A549 (cell line): ENCODE data around the gene KIF20B. TPM values are rescaled to one million over a fixed set of nuclear protein-coding genes. Genes with fewer than 3 reads are reported as not detected.

ENCODE experiments used
- ATAC-seq, 2 experiments: fragments of 200-7000 bp in 1 of 2; fragments of >200 bp in 1 of 2; cut with Nextera tagmentation in 1 of 2; cut with Tn5 transposase in 1 of 2; 3 replicates each; pipeline versions ENCODE4 v1.8.0 to v1.9.1; 2018 to 2020; ENCODE audit warnings: mild to moderate bottlenecking in 1 of 2, moderate library complexity in 1 of 2
- CTCF ChIA-PET: fragments of 300-600 bp; sonication (Branson Sonifier 250); formaldehyde crosslinking; extraction: SDS; loops from one replicate; lab custom pipeline; 2021; ENCODE audit warnings: antibody characterized with exemption, inconsistent platforms; lab: Yijun Ruan, JAX
- POLR2A ChIA-PET: fragments of 350-600 bp; formaldehyde crosslinking; extraction: SDS; loops from one replicate; lab custom pipeline; 2021; ENCODE audit warnings: antibody characterized with exemption, inconsistent platforms; lab: Yijun Ruan, JAX
- DNase-seq, 2 experiments: peaks; one replicate each; pipeline versions ENCODE4 v3.0.0 to v3.0.0-alpha.2; 2011 to 2016; ENCODE audit warnings: low read depth in 1 of 2, low spot score in 1 of 2
- FAIRE-seq: peaks from 2 replicates; lab custom pipeline; 2011; peaks lifted over from hg19 to GRCh38; lab: Jason Lieb, UNC
- H3K27ac ChIP-seq, 2 experiments: fragments of >200 bp; sonication (Bioruptor Twin); formaldehyde crosslinking; 3 replicates each; pipeline ENCODE4 v1.5.1; 2016 to 2017
- H3K4me1 ChIP-seq: fragments of >200 bp; sonication (Bioruptor Twin); formaldehyde crosslinking; 3 replicates; pipeline ENCODE4 v1.6.1; 2016
- H3K4me2 ChIP-seq: fragments of >200 bp; sonication (Bioruptor Twin); formaldehyde crosslinking; 3 replicates; pipeline ENCODE4 v1.6.1; 2016
- H3K4me3 ChIP-seq: fragments of >200 bp; sonication (Bioruptor Twin); formaldehyde crosslinking; 3 replicates; pipeline ENCODE4 v1.5.1; 2016
- H3K9me3 ChIP-seq: fragments of >200 bp; sonication (Bioruptor Twin); formaldehyde crosslinking; 3 replicates; pipeline ENCODE4 v1.6.1; 2016
- BHLHE40 ChIP-seq: IDR thresholded peaks from 2 replicates; pipeline ENCODE4 v1.6.1; 2012; ENCODE audit warnings: low read depth, low read length, inconsistent platforms
- CBX2 ChIP-seq: fragments of 200-600 bp; sonication (generic); IDR thresholded peaks from 2 replicates; pipeline ENCODE4 v1.6.1; 2016; ENCODE audit warnings: low read depth, mild to moderate bottlenecking, borderline replicate concordance
- EP300 ChIP-seq, 2 experiments: fragments of >200 bp; sonication (Bioruptor Twin); formaldehyde crosslinking; IDR thresholded peaks; 2 replicates in 1 of 2; 3 replicates in 1 of 2; pipeline ENCODE4 v1.6.1; 2016 to 2017
- FOSB ChIP-seq: fragments of 250-450 bp; sonication (Bioruptor Pico); IDR thresholded peaks from 2 replicates; pipeline ENCODE4 v1.5.0; 2020; ENCODE audit warnings: mild to moderate bottlenecking, moderate library complexity
- FOSL2 ChIP-seq, 2 experiments: fragments of 450-650 bp in 1 of 2; fragments of >200 bp in 1 of 2; sonication (Bioruptor Twin) in 1 of 2; formaldehyde crosslinking; IDR thresholded peaks; 2 replicates each; pipeline versions ENCODE4 v1.5.0 to v1.6.1; 2016 to 2020; ENCODE audit warnings: mild to moderate bottlenecking in 1 of 2, moderate library complexity in 1 of 2
- FOXS1 ChIP-seq: fragments of 250-450 bp; sonication (Bioruptor Pico); IDR thresholded peaks from 2 replicates; pipeline ENCODE4 v1.5.0; 2020; ENCODE audit warnings: mild to moderate bottlenecking, moderate library complexity
- GATA3 ChIP-seq: IDR thresholded peaks from 2 replicates; pipeline ENCODE4 v1.6.1; 2012; ENCODE audit warnings: borderline replicate concordance
- HDAC2 ChIP-seq: fragments of 200-600 bp; sonication (generic); IDR thresholded peaks from 2 replicates; pipeline ENCODE4 v1.6.1; 2016
- HEYL ChIP-seq: fragments of 250-450 bp; sonication (Bioruptor Pico); IDR thresholded peaks from 2 replicates; pipeline ENCODE4 v1.8.0; 2021; ENCODE audit warnings: mild to moderate bottlenecking, moderate library complexity
- HOXB5 ChIP-seq: fragments of 250-450 bp; sonication (Bioruptor Pico); IDR thresholded peaks from 2 replicates; pipeline ENCODE4 v1.5.0; 2020; ENCODE audit warnings: mild to moderate bottlenecking, moderate library complexity
- JUNB ChIP-seq: fragments of >200 bp; sonication (Bioruptor Twin); formaldehyde crosslinking; IDR thresholded peaks from 2 replicates; pipeline ENCODE4 v1.6.1; 2016
- KDM5A ChIP-seq: fragments of 200-600 bp; sonication (generic); IDR thresholded peaks from 2 replicates; pipeline ENCODE4 v1.6.1; 2016; ENCODE audit warnings: antibody characterized with exemption, mild to moderate bottlenecking
- MYC ChIP-seq: IDR thresholded peaks from 2 replicates; pipeline ENCODE4 v1.6.1; 2012; ENCODE audit warnings: mild to moderate bottlenecking, inconsistent platforms, low read length, improper control_type of control experiment, borderline replicate concordance
- NFE2L2 ChIP-seq: fragments of 150-350 bp; conservative IDR thresholded peaks from 2 replicates; pipeline ENCODE4 v1.6.1; 2014; ENCODE audit warnings: low read length
- PHF8 ChIP-seq: fragments of 200-600 bp; sonication (generic); IDR thresholded peaks from 2 replicates; pipeline ENCODE4 v1.6.1; 2016; ENCODE audit warnings: low read depth, mild to moderate bottlenecking, antibody characterized with exemption, moderate library complexity, borderline replicate concordance
- RAD21 ChIP-seq, 2 experiments: fragments of >200 bp in 1 of 2; sonication (Bioruptor Twin) in 1 of 2; formaldehyde crosslinking in 1 of 2; IDR thresholded peaks in 1 of 2; conservative IDR thresholded peaks in 1 of 2; 2 replicates in 1 of 2; 3 replicates in 1 of 2; pipeline ENCODE4 v1.6.1; 2012 to 2018; ENCODE audit warnings: inconsistent platforms in 1 of 2
- RARB ChIP-seq: fragments of 250-450 bp; sonication (Bioruptor Pico); IDR thresholded peaks from 2 replicates; pipeline ENCODE4 v1.8.0; 2021; ENCODE audit warnings: mild to moderate bottlenecking, moderate library complexity
- RFX5 ChIP-seq: fragments of 450-650 bp; IDR thresholded peaks from 2 replicates; pipeline ENCODE4 v1.7.1; 2014; ENCODE audit warnings: antibody characterized with exemption, mild to moderate bottlenecking, moderate library complexity
- RNF2 ChIP-seq: fragments of 200-600 bp; sonication (generic); IDR thresholded peaks from 2 replicates; pipeline ENCODE4 v1.6.1; 2016; ENCODE audit warnings: low read depth, mild to moderate bottlenecking, antibody characterized with exemption, moderate library complexity, borderline replicate concordance
- SMC3 ChIP-seq: fragments of >200 bp; sonication (Bioruptor Twin); formaldehyde crosslinking; IDR thresholded peaks from 3 replicates; pipeline ENCODE4 v1.6.1; 2018; ENCODE audit warnings: inconsistent platforms
- SREBF2 ChIP-seq: fragments of 450-650 bp; IDR thresholded peaks from 2 replicates; pipeline ENCODE4 v1.6.1; 2014; ENCODE audit warnings: mild to moderate bottlenecking, moderate library complexity
- TP53 ChIP-seq: fragments of 250-450 bp; sonication (Bioruptor Pico); IDR thresholded peaks from 2 replicates; pipeline ENCODE4 v1.5.0; 2021; ENCODE audit warnings: mild to moderate bottlenecking, moderate library complexity
- ZSCAN20 ChIP-seq: fragments of 250-450 bp; sonication (Bioruptor Pico); IDR thresholded peaks from 2 replicates; pipeline ENCODE4 v1.8.0; 2022; ENCODE audit warnings: mild to moderate bottlenecking, moderate library complexity
- WGBS: methylation state at CpG from one replicate; pipeline ENCODE4 v1.1.6; 2017; ENCODE audit errors: missing lambda C conversion rate; 5-methylcytosine and 5-hydroxymethylcytosine counted together
- polyA plus RNA-seq, 4 experiments: library from polyadenylated mRNA; depleted of rRNA in 3 of 4; stranded (reverse); fragments of >200 nt; fragmentation: RNase III in 1 of 4; extraction: RNeasy Plus Mini Kit Qiagen cat#74134 plus additional on column Dnase treatment in 1 of 4; gene quantifications; 2 replicates in 3 of 4; 3 replicates in 1 of 4; pipeline ENCODE4 v1.2.3, GENCODE V29; 2011 to 2017
- TF ChIP-seq, protein P1 (sequence below): fragments of >200 bp; sonication (Bioruptor Twin); formaldehyde crosslinking; IDR thresholded peaks from 3 replicates; pipeline ENCODE4 v1.6.1; 2016
- TF ChIP-seq, protein P2 (sequence below): IDR thresholded peaks from 2 replicates; pipeline ENCODE4 v1.6.1; 2012; ENCODE audit warnings: low read depth, borderline replicate concordance
- TF ChIP-seq, protein P3 (sequence below): fragments of 200-600 bp; sonication (generic); IDR thresholded peaks from 2 replicates; pipeline ENCODE4 v1.6.1; 2016; ENCODE audit warnings: antibody characterized with exemption, mild to moderate bottlenecking, moderate library complexity
- TF ChIP-seq, protein P4 (sequence below): fragments of >200 bp; sonication (Bioruptor Twin); formaldehyde crosslinking; IDR thresholded peaks from 2 replicates; pipeline ENCODE4 v1.6.1; 2016

KIF20B gene
- polyA plus RNA-seq, 2 of the 4 experiments (the other 2 are of a cell fraction) = 12.6 to 14.8 TPM

DNA sequence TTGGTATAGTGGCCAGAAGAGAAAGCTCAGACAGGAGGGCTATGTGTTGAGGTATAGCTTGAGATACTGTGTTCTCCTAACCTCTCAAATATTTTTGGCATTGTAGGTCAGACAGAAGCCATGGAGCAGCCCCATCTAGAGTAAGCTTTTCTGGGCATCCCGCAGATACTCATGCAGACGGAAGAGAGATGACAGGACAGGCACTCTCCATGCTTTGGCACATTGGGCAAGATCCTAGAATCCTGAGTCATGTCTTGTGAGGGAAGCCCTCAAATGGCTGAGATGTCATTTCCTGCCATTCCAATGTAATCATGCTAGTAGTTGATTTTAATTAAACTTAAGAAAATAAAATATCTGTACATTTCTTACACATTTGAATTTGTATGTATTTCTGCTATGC lies 16.8 kb upstream of the KIF20B start (continued):
- TF ChIP-seq NFE2L2 = no peak

DNA sequence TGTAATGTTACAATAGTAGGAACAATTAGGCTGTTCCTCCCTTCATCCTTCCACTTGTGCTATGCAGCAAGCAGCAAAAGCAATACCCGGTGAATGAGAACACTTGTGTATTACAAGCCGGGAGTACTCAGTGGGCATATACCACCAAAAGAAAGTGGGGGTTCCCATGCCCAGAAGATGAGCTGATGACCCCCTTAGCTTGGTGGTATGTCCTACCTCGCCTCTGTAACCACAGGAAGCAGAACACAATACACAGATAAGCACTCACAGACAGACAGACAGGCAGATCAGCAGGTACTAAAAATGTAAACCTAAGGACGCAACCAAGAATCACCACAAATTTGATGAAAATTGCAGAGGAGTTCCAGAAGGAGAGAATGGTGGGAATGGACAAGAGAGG lies 15.5 kb upstream of the KIF20B start:
- ATAC-seq (no peak), FAIRE-seq (no peak)
- WGBS = 78% methylated on average over 4 of the region's 4 CpGs

DNA sequence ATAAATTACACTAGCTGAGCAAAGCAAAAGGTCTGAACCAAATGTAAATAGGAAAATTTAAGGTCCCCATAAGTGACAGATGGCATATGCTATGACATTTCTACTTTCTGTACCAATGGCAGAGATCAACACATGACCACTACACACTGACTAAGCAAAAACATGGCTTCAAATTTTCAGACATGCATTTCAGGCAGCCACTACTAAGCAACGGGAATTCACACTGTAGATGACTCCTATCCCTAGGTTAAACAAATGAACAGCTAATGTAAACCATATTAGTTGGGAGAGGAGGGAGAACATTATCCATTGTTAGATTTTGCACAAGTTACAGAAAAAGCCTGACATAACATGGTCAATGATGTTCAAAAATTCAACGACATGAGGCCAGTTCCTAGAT lies 11.4 kb upstream of the KIF20B start:
- H3K4me3 ChIP-seq = no peak overlapping the region
- CTCF ChIA-PET = no interaction called here

More for the DNA sequence above, 15.5 kb upstream of the KIF20B start:
- Histone ChIP-seq H3K4me2 (no peak overlapping the region), H3K4me1 (no peaks in the 10 kb centered on the region), H3K27ac (no peak overlapping the region), H3K9me3 (no peaks in the 10 kb centered on the region), H3K4me3 (no peak overlapping the region)
- ChIA-PET CTCF (no interaction called here), POLR2A (no interaction called here)
- no peak for TF ChIP-seq FOSL2 (IDR thresholded peaks at IDR 0.05)
- no peak for TF ChIP-seq FOSL2 (CRISPR knock-in tag; IDR thresholded peaks at IDR 0.05)
- TF ChIP-seq, protein P1, sequence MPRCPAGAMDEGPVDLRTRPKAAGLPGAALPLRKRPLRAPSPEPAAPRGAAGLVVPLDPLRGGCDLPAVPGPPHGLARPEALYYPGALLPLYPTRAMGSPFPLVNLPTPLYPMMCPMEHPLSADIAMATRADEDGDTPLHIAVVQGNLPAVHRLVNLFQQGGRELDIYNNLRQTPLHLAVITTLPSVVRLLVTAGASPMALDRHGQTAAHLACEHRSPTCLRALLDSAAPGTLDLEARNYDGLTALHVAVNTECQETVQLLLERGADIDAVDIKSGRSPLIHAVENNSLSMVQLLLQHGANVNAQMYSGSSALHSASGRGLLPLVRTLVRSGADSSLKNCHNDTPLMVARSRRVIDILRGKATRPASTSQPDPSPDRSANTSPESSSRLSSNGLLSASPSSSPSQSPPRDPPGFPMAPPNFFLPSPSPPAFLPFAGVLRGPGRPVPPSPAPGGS = no peak
- TF ChIP-seq, protein P2, sequence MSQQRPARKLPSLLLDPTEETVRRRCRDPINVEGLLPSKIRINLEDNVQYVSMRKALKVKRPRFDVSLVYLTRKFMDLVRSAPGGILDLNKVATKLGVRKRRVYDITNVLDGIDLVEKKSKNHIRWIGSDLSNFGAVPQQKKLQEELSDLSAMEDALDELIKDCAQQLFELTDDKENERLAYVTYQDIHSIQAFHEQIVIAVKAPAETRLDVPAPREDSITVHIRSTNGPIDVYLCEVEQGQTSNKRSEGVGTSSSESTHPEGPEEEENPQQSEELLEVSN = no peak
- no peak for TF ChIP-seq TP53 (CRISPR knock-in tag)
- no peak for TF ChIP-seq FOXS1 (CRISPR knock-in tag)
- TF ChIP-seq, protein P3, sequence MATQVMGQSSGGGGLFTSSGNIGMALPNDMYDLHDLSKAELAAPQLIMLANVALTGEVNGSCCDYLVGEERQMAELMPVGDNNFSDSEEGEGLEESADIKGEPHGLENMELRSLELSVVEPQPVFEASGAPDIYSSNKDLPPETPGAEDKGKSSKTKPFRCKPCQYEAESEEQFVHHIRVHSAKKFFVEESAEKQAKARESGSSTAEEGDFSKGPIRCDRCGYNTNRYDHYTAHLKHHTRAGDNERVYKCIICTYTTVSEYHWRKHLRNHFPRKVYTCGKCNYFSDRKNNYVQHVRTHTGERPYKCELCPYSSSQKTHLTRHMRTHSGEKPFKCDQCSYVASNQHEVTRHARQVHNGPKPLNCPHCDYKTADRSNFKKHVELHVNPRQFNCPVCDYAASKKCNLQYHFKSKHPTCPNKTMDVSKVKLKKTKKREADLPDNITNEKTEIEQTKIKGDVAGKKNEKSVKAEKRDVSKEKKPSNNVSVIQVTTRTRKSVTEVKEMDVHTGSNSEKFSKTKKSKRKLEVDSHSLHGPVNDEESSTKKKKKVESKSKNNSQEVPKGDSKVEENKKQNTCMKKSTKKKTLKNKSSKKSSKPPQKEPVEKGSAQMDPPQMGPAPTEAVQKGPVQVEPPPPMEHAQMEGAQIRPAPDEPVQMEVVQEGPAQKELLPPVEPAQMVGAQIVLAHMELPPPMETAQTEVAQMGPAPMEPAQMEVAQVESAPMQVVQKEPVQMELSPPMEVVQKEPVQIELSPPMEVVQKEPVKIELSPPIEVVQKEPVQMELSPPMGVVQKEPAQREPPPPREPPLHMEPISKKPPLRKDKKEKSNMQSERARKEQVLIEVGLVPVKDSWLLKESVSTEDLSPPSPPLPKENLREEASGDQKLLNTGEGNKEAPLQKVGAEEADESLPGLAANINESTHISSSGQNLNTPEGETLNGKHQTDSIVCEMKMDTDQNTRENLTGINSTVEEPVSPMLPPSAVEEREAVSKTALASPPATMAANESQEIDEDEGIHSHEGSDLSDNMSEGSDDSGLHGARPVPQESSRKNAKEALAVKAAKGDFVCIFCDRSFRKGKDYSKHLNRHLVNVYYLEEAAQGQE = no peak
- TF ChIP-seq RNF2 = no peak
- TF ChIP-seq NFE2L2 = no peak
- no peak for TF ChIP-seq CBX2
- TF ChIP-seq FOSB = no peak
- no peak for DNase-seq

DNA sequence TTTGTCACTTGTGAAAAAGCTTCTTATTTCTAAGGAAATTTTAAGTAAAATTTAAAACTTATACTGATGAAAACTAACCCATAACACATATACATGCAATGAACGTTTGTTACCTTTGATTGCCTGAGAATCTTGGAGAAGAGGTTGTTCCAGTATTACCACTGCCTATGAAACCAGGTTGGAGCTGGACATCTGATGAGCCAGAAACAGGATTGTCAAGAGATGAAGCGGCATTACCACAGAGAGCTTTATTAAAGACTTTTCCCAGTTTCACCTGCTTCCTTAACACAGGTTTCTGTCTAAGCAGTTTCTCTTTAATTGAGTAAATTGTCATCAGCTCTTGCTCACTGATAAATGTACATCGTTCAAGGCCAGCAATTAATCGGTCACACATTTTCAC lies 9.0 kb upstream of the KIF20B start:
- H3K4me2 ChIP-seq = no peak overlapping the region
- no peak overlapping the region for H3K4me3 ChIP-seq
- TF ChIP-seq, protein P2 = no peak
- TF ChIP-seq SREBF2 (no peak), RAD21 (conservative IDR thresholded peaks at IDR 0.05 in 1 of 2, IDR thresholded peaks at IDR 0.05 in 1 of 2) (no peak), HDAC2 (no peak), RARB (no peak), HEYL (CRISPR knock-in tag) (no peak), ZSCAN20 (CRISPR knock-in tag) (no peak), KDM5A (no peak), CBX2 (no peak), MYC (no peak), RFX5 (no peak), RNF2 (no peak), EP300 (IDR thresholded peaks at IDR 0.05) (no peak), HOXB5 (CRISPR knock-in tag) (no peak), SMC3 (no peak), BHLHE40 (no peak), PHF8 (no peak)
- TF ChIP-seq, protein P4, sequence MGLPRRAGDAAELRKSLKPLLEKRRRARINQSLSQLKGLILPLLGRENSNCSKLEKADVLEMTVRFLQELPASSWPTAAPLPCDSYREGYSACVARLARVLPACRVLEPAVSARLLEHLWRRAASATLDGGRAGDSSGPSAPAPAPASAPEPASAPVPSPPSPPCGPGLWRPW = no peak
- H3K9me3 ChIP-seq = no peaks in the 10 kb centered on the region
- CTCF ChIA-PET = interaction anchor here (1.1 kb wide), 2 partner anchors 9 to 33 kb away, joined by 3 to 4 read pairs; partner anchors contain the start of gene KIF20B
- POLR2A ChIA-PET = interaction anchor here (1.6 kb wide), 1 partner anchor 9 kb away, joined by 5 read pairs; the partner anchor contains the start of gene KIF20B
- WGBS = 73% methylated on average over 4 of the region's 4 CpGs
- FAIRE-seq (no peak), DNase-seq (no peak), ATAC-seq (no peak)
- no peak overlapping the region for H3K27ac ChIP-seq
- no peaks in the 10 kb centered on the region for H3K4me1 ChIP-seq

More for the DNA sequence above, 11.4 kb upstream of the KIF20B start:
- POLR2A ChIA-PET = no interaction called here
- no peak overlapping the region for H3K4me2 ChIP-seq
- TF ChIP-seq GATA3 = no peak
- no peak for TF ChIP-seq JUNB
- TF ChIP-seq TP53 (CRISPR knock-in tag) = no peak
- TF ChIP-seq, all 56 proteins: peak for 0
- no peak for DNase-seq
- no peak overlapping the region for H3K27ac ChIP-seq
- H3K9me3 ChIP-seq = no peaks in the 10 kb centered on the region
- FAIRE-seq = no peak
- no peaks in the 10 kb centered on the region for H3K4me1 ChIP-seq
- ATAC-seq = no peak
- 73% methylated on average over 2 of the region's 2 CpGs for WGBS
